Neural crest cell (in vitro differentiated cells): ENCODE results near the gene OR10K2. TPM values are rescaled to one million over a fixed set of nuclear protein-coding genes. Genes with fewer than 3 reads are reported as not detected.

Experiments used
- DNase-seq: peaks from one replicate; pipeline ENCODE4 v3.0.0; 2021; ENCODE audit warnings: low read depth, mixed read lengths, low spot score
- H3K27ac Mint-ChIP-seq: one replicate; pipeline ENCODE4 v1.8.0; 2021; ENCODE audit warnings: mild to moderate bottlenecking, mixed read lengths; ENCODE audit not compliant: unreplicated experiment
- H3K27me3 Mint-ChIP-seq: 2 replicates; pipeline ENCODE4 v1.8.0; 2021; ENCODE audit warnings: low read depth, mild to moderate bottlenecking, mixed read lengths
- H3K36me3 Mint-ChIP-seq: 2 replicates; pipeline ENCODE4 v1.8.0; 2021; ENCODE audit warnings: low read depth, mild to moderate bottlenecking, mixed read lengths
- H3K4me1 Mint-ChIP-seq: 2 replicates; pipeline ENCODE4 v1.8.0; 2021; ENCODE audit warnings: mixed read lengths
- H3K4me3 Mint-ChIP-seq: one replicate; pipeline ENCODE4 v1.8.0; 2021; ENCODE audit warnings: mild to moderate bottlenecking, mixed read lengths
- H3K9me3 Mint-ChIP-seq: 2 replicates; pipeline ENCODE4 v1.8.0; 2021; ENCODE audit warnings: mixed read lengths
- CTCF ChIP-seq: fragments of 200-600 bp; sonication (generic); conservative IDR thresholded peaks from 2 replicates; pipeline ENCODE4 v1.5.0; 2021; ENCODE audit warnings: antibody characterized with exemption, mild to moderate bottlenecking
- total RNA-seq: library from RNA; stranded (reverse); gene quantifications from 2 replicates; pipeline ENCODE4 v1.2.1, GENCODE V29; 2021

OR10K2 gene
- total RNA-seq, 1 donor from 2014 or later = not detected

DNA sequence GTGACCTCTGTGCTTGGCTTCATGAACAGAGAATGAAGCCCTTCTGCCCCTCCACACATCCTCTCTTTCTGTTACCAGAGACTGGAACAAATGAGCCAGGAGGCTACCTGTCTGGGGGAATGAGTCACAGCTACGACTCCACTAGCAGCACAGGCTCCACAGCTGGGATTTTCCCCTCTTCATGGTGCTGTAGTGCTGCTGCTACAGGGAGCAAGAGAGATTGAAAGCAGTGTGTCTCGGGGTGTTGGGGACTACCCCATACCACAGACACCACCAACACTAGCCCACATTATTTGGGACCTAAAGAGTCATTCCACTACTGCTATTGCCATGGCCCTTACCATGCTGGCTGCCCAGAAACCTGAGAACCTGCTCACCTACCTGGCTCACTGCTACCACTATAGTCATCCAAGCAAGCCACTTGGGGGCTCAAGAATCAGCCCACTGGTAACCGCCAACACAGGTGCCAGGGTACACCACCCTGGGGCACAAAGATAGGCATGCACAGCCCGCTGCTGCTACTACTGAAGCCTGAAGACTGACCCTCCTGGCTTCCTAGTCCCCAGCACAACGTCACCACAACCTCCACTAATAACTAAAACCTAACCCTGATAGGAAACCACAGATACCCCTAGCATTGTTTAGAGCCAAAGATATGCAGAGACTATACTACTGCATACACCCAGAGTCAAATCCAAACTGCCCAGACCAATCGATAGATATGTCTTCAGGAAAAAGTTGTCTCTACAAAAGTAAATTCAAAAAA is 54.7 kb downstream of the OR10K2 start:
- no peak for DNase-seq
- no peak for TF ChIP-seq CTCF
- Mint-ChIP-seq H3K36me3 (no peaks in the 10 kb centered on the region), H3K4me1 (no peaks in the 10 kb centered on the region), H3K4me3 (no peak overlapping the region), H3K27me3 (peaks cover 6% of the 10 kb centered on the region), H3K27ac (no peak overlapping the region), H3K9me3 (no peaks in the 10 kb centered on the region)

Other genes starting within 250 kb of the OR10K2 start
- not detected in 2 replicates for gene CD1D, start 245.3 kb downstream of the OR10K2 start, total RNA-seq
- not detected in 2 replicates for gene CD1A, start 171.8 kb downstream of the OR10K2 start, total RNA-seq
- not detected in 2 replicates for gene CD1C, start 136.3 kb downstream of the OR10K2 start, total RNA-seq
- gene CD1B, start 94.7 kb downstream of the OR10K2 start, total RNA-seq = not detected in 2 replicates
- gene CD1E, start 72.3 kb downstream of the OR10K2 start, total RNA-seq = not detected in 2 replicates
- not detected in 2 replicates for gene OR10T2, start 26.8 kb downstream of the OR10K2 start, total RNA-seq
- not detected in 2 replicates for gene OR10K1, start 35.6 kb upstream of the OR10K2 start, total RNA-seq
- gene OR10R2, start 46.0 kb upstream of the OR10K2 start, total RNA-seq = not detected in 2 replicates
- gene OR6Y1, start 128.2 kb upstream of the OR10K2 start, total RNA-seq = not detected in 2 replicates
- not detected in 2 replicates for gene OR6P1, start 144.3 kb upstream of the OR10K2 start, total RNA-seq
- gene OR10X1, start 153.7 kb upstream of the OR10K2 start, total RNA-seq = not detected in 2 replicates
- not detected in 2 replicates for gene OR10Z1, start 179.0 kb upstream of the OR10K2 start, total RNA-seq